ENCODE data around the gene ZNF629. TPM values are rescaled to one million over a fixed set of nuclear protein-coding genes. Genes with fewer than 3 reads are reported as not detected.

ZNF629 gene
- total and polyA plus RNA-seq, 2 of the 4 experiments (the other 2 are of a cell fraction): 7.3 to 9.1 TPM

GRCh38 chr16:30782486-30783279 is 4.3 kb downstream of the ZNF629 start:
- no peak overlapping the region for H3K56ac ChIP-seq (ENCODE audit: extremely low read depth, insufficient read depth, low read length)
- H2BK20ac ChIP-seq (ENCODE audit: low read depth, low read length): no peak overlapping the region
- H2BK5ac ChIP-seq (ENCODE audit: low read depth, low read length, poor library complexity, severe bottlenecking): no peak overlapping the region
- H3K4ac ChIP-seq (ENCODE audit: low read depth, low read length): no peak overlapping the region
- no peak overlapping the region for H3K18ac ChIP-seq (ENCODE audit: low read depth, low read length)
- peaks cover 8% of the 10 kb centered on the region for H3K4me1 ChIP-seq (ENCODE audit: control insufficient read depth, insufficient read depth, low read length)
- ATAC-seq (ENCODE audit: low read depth) (no peak), DNase-seq (no peak)
- H3K14ac ChIP-seq (replicated peaks; ENCODE audit: low read depth, low read length): no peak overlapping the region
- ChIA-PET CTCF (no interaction called here), POLR2A (ENCODE audit: unreplicated experiment) (interaction anchor here (0.5 kb wide), 1 partner anchor 263 kb away, joined by 6 read pairs; no protein-coding TSS in a partner anchor)
- no peak overlapping the region for H3K9ac ChIP-seq (ENCODE audit: low read depth, low read length)
- in situ Hi-C loops (cut with MboI; ENCODE audit: low sequenced_read_pairs): no loop called here
- peaks cover 18% of the 10 kb centered on the region; the same call in 1 of the 2 replicates for H3K9me1 ChIP-seq (ENCODE audit: insufficient read depth, low read length)
- no peaks in the 10 kb centered on the region for H3K9me3 ChIP-seq (ENCODE audit: control insufficient read depth, insufficient read depth, low read length)
- intact Hi-C loops (cut with micrococcal nuclease): no loop called here
- no peak overlapping the region for H3K4me2 ChIP-seq (ENCODE audit: low read depth, low read length)
- H4K8ac ChIP-seq (ENCODE audit: low read depth in 2 of 2, low read length in 2 of 2): no peak overlapping the region
- no peak overlapping the region for H2BK15ac ChIP-seq (ENCODE audit: low read depth, low read length)
- no peak overlapping the region for H3K4me3 ChIP-seq (ENCODE audit: insufficient read depth, low read depth, low read length)
- no TSS peak for BruUV-seq (replicated peaks)
- peaks cover 8% of the 10 kb centered on the region for H4K20me1 ChIP-seq (ENCODE audit: insufficient read depth, low read length)
- H2AK9ac ChIP-seq (replicated peaks; ENCODE audit: low read depth, low read length, poor library complexity): peak overlapping the region; percentile 9
- H3K79me1 ChIP-seq (ENCODE audit: low read depth in 1 of 2, low read length in 2 of 2): peaks cover 11 to 63% of the 10 kb centered on the region in 2 experiments
- H4K91ac ChIP-seq (ENCODE audit: insufficient read depth, low read depth, low read length): no peak overlapping the region
- H3K27me3 ChIP-seq (ENCODE audit: control insufficient read depth, insufficient read depth, low read length): no peaks in the 10 kb centered on the region
- no peak overlapping the region for H3K27ac ChIP-seq (ENCODE audit: insufficient read depth, low read length)
- H3K36me3 ChIP-seq (ENCODE audit: control insufficient read depth, insufficient read depth, low read length): peaks cover 42% of the 10 kb centered on the region
- WGBS, 2 experiments (ENCODE audit: extremely low coverage in 2 of 2, insufficient read length in 1 of 2): 96% methylated on average over 27 of the region's 63 CpGs; no CpG with 5 or more reads in 1 of the 2 experiments
- no peak overlapping the region for H2AK5ac ChIP-seq (ENCODE audit: low read depth, low read length)
- no peak overlapping the region for H2AFZ ChIP-seq (replicated peaks; ENCODE audit: low read length, poor library complexity)
- no peak overlapping the region for H3K23ac ChIP-seq (ENCODE audit: low read depth, low read length)
- dilution Hi-C loops (cut with HindIII; ENCODE audit: low sequenced_read_pairs, unreplicated experiment): no loop called here
- H2BK120ac ChIP-seq (ENCODE audit: low read depth, low read length): no peak overlapping the region
- H4K5ac ChIP-seq (ENCODE audit: low read depth, low read length): no peak overlapping the region
- TF ChIP-seq ELK1 (IDR thresholded peaks at IDR 0.05; ENCODE audit: borderline replicate concordance, low read depth, low read length) (no peak), BHLHE40 (IDR thresholded peaks at IDR 0.05; ENCODE audit: low read depth, low read length) (no peak), CTCF (conservative IDR thresholded peaks at IDR 0.05; ENCODE audit: low read depth, low read length) (no peak), RFX5 (IDR thresholded peaks at IDR 0.05; ENCODE audit: low read depth, low read length) (no peak), CHD1 (IDR thresholded peaks at IDR 0.05; ENCODE audit: low read depth, low read length) (no peak), FOS (IDR thresholded peaks at IDR 0.05; ENCODE audit: low read depth, low read length) (no peak), POLR2A (IDR thresholded peaks at IDR 0.05; ENCODE audit: low read depth, low read length) (no peak), MAFK (IDR thresholded peaks at IDR 0.05; ENCODE audit: low read depth, low read length) (no peak), RCOR1 (IDR thresholded peaks at IDR 0.05; ENCODE audit: insufficient replicate concordance, low read length) (no peak), CEBPB (IDR thresholded peaks at IDR 0.05; ENCODE audit: low read depth, low read length) (no peak), MXI1 (IDR thresholded peaks at IDR 0.05; ENCODE audit: borderline replicate concordance, low read depth, low read length) (no peak), SMC3 (IDR thresholded peaks at IDR 0.05; ENCODE audit: low read depth, low read length) (no peak), MAZ (IDR thresholded peaks at IDR 0.05; ENCODE audit: borderline replicate concordance, low read depth, low read length) (no peak), RAD21 (IDR thresholded peaks at IDR 0.05; ENCODE audit: low read length) (no peak), NFE2L2 (IDR thresholded peaks at IDR 0.05; ENCODE audit: low read depth, low read length) (no peak)

Data from IMR-90 (cell line).